BJ (cell line): ENCODE results near the gene CDKL4. TPM values are rescaled to one million over a fixed set of nuclear protein-coding genes. Genes with fewer than 3 reads are reported as not detected.

Source experiments
- CTCF ChIA-PET: fragments of 350-600 bp; formaldehyde crosslinking; extraction: SDS; loops from one replicate; lab custom pipeline; 2021; ENCODE audit warnings: antibody characterized with exemption, inconsistent platforms; lab: Yijun Ruan, JAX
- POLR2A ChIA-PET: fragments of 300-600 bp; sonication (Branson Sonifier 250); formaldehyde crosslinking; extraction: SDS; loops from one replicate; lab custom pipeline; 2021; ENCODE audit warnings: antibody characterized with exemption; lab: Charles Lee
- DNase-seq: peaks from one replicate; pipeline ENCODE4 v3.0.0-alpha.2; 2011; ENCODE audit warnings: low read depth
- H3K27me3 ChIP-seq: 2 replicates; pipeline ENCODE4 v1.6.0; 2011; ENCODE audit warnings: low read length; ENCODE audit not compliant: control insufficient read depth, insufficient read depth
- H3K36me3 ChIP-seq: 2 replicates; pipeline ENCODE4 v1.5.1; 2011; ENCODE audit warnings: low read length; ENCODE audit not compliant: control insufficient read depth, insufficient read depth
- H3K4me3 ChIP-seq: 2 replicates; pipeline ENCODE4 v1.5.1; 2011; ENCODE audit warnings: low read depth, mild to moderate bottlenecking, control low read depth, low read length
- CTCF ChIP-seq: IDR thresholded peaks from 2 replicates; pipeline ENCODE4 v1.5.1; 2011; ENCODE audit warnings: low read depth, mild to moderate bottlenecking, control low read depth, inconsistent platforms, low read length, moderate library complexity; ENCODE audit not compliant: insufficient read depth
- polyA plus RNA-seq: library from polyadenylated mRNA; depleted of rRNA; stranded (reverse); fragments of >200 nt; gene quantifications from 2 replicates; pipeline ENCODE4 v1.2.3, GENCODE V29; 2011

CDKL4 gene
- polyA plus RNA-seq, 1 experiment, result not detected

GRCh38 chr2:39232141-39232540 lies 11.6 kb downstream of the CDKL4 start:
- POLR2A ChIA-PET, result interaction anchor here (0.6 kb wide), 1 partner anchor 19 kb away, joined by 4 read pairs; no protein-coding TSS in a partner anchor
- H3K36me3 ChIP-seq, result no peaks in the 10 kb centered on the region
- peak; percentile 60 for DNase-seq
- no peaks in the 10 kb centered on the region for H3K27me3 ChIP-seq
- no peak for TF ChIP-seq CTCF
- no peak overlapping the region for H3K4me3 ChIP-seq
- CTCF ChIA-PET, result interaction anchor here (0.7 to 1.5 kb wide), 6 partner anchors 54 to 285 kb away, joined by 3 to 8 read pairs (median 4); no protein-coding TSS in a partner anchor

GRCh38 chr2:39228413-39229209 lies 15.2 kb downstream of the CDKL4 start:
- Histone ChIP-seq H3K4me3 (no peak overlapping the region), H3K36me3 (no peaks in the 10 kb centered on the region), H3K27me3 (no peaks in the 10 kb centered on the region)
- ChIA-PET CTCF (interaction anchor here (0.6 to 4.7 kb wide), 32 partner anchors 9 to 693 kb away, joined by 3 to 201 read pairs (median 4); partner anchors contain the start of genes CDKL4, DHX57, MORN2 and SOS1), POLR2A (interaction anchor here (0.9 kb wide), 1 partner anchor 281 kb away, joined by 3 read pairs; no protein-coding TSS in a partner anchor)
- no peak for DNase-seq
- no peak for TF ChIP-seq CTCF

GRCh38 chr2:39227628-39228412 lies 15.9 kb downstream of the CDKL4 start:
- Histone ChIP-seq H3K4me3 (no peak overlapping the region), H3K27me3 (no peaks in the 10 kb centered on the region), H3K36me3 (no peaks in the 10 kb centered on the region)
- POLR2A ChIA-PET, result interaction anchor here (0.9 kb wide), 1 partner anchor 280 kb away, joined by 3 read pairs; no protein-coding TSS in a partner anchor
- CTCF ChIA-PET, result interaction anchor here (0.6 to 4.7 kb wide), 26 partner anchors 10 to 399 kb away, joined by 3 to 201 read pairs (median 4); partner anchors contain the start of genes CDKL4, DHX57, MORN2 and SOS1
- peak; percentile 91 for TF ChIP-seq CTCF
- DNase-seq, result no peak

- H3K4me3 ChIP-seq, result no peak overlapping the region
- ChIA-PET POLR2A (no interaction called here), CTCF (interaction anchor here (1.0 to 1.4 kb wide), 3 partner anchors 101 to 163 kb away, joined by 3 read pairs; no protein-coding TSS in a partner anchor)
- no peaks in the 10 kb centered on the region for H3K27me3 ChIP-seq
- no peaks in the 10 kb centered on the region for H3K36me3 ChIP-seq
- DNase-seq, result no peak
- TF ChIP-seq CTCF, result no peak
These were observed 18.2 kb downstream of the CDKL4 start for GRCh38 chr2:39225567-39225966.
